ENCODE measurements around the gene SLC25A2.

The SLC25A2 gene

DNA sequence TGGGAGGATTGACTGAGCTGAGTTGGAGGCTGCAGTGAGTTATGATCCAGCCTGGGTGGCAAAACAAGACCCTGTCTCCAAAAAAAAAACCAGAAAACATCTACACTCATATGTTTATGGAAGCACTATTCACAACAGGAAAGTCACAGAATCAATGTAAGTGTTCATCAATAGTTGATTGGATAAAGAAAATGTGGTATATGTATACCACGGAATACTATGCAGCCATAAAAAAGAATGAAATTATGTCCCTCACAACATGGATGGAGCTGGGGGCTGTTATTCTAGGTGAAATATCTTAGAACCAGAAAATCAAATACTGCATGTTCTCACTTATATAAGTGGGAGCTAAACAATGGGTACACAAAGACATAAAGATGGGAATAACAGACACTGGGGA, 2.8 kb upstream of the SLC25A2 start:
- DNase-seq: no peak

DNA sequence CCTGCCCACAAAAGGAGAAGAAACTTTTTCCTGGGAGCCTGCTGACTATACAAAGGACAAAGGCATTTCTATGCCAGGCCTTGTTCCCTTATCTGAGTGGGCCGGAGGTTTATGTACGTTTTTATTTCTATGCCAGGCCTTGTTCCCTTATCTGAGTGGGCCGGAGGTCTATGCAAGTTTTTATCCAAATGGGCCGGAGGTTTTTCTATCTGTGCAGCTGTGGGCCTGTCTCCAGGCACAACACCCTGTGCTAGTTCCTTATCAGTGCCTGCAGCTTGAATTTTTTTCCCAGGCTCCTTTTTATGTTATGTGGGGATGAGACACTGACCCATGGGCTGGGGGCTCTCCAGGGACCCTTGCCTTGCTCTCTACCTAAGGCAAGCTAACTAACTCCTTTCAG, 5.5 kb downstream of the SLC25A2 start:
- no peak for DNase-seq

DNA sequence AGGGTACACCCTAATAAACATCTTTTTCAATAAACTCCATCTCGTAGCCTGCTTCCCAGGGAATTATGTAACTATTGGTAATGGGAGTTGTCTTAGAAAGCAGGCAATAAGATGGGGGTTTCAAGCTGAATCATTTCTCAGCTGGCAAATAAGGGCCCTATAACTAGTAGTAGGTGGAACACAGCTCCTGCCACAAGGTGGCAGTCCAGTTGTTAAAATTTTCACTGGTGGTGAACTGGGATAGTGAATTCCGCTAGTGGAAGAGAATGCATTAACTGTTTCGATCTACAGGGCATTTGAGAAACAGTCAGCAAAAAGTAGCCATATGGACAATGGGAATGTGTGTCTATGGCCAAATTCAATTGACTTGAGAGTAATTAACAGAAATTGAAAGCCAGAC, 30.9 kb downstream of the SLC25A2 start:
- DNase-seq: no peak

DNA sequence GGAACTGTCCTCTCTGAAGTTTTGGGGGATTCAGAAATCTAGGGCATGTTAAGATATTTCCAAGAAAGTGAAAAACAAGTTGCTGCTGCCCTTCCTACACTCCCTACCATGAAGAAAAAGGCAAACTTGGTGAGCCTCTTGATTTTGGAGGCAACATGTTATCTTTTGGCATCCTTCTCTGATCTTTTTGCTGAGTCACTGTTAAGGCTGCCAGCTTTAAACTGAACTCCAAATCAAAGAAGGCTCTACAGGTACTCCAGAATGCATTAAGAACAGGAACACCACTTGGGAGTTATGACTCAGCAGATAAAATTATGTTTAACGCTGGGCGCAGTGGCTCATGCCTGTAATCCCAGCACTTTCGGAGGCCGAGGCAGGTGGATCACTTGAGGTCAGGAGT, 34.7 kb downstream of the SLC25A2 start:
- DNase-seq: no peak

DNA sequence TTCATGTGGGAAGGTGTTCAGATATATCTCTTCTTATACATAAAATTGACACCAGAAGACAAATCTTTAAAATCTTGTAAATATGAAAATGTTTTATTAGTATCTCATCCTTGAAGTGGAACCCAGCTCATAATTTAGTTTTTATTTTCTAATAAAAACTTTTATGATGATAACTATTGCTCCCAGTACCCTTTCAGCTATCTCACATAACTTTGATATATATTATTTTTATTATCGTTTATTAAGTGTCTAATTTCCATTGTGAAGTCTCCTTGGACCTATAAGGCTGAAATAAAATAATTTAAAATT, 42.7 kb downstream of the SLC25A2 start:
- no peak for DNase-seq

DNA sequence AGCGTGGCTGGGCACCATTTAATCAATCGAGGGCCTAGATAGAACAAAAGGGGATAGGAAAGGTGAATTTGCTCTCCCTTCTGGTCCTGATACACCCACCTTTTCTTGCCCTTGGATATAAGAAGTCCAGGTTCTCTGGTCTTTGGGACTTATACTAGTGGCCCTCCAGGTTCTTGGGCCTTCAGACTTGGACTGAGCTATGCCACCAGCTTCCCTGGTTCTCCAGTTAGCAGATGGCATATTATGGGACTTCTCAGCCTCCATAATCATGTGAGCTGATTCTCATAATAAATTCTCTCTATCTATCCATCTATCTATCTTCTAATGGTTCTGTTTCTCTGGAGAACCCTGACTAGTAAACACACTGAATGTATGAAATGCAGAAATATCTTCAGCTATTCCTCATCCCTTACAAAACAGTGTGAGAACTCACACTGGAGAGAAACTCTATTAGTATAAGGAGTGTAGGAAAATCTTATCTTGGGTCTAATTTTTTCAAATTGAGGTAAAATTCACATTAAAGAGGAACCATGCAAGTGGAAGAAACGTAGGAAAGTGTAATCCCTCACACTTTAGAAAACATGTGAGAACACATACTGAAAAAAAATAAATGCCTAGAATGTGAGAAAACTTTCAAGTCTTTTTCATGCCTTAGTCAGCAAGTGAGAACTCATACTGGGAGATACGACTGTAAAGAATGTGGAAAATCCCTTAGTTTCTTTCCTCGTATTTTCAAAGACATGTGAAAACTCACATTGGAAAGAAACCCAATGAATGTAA, 43.2 kb downstream of the SLC25A2 start:
- no peak for DNase-seq

DNA sequence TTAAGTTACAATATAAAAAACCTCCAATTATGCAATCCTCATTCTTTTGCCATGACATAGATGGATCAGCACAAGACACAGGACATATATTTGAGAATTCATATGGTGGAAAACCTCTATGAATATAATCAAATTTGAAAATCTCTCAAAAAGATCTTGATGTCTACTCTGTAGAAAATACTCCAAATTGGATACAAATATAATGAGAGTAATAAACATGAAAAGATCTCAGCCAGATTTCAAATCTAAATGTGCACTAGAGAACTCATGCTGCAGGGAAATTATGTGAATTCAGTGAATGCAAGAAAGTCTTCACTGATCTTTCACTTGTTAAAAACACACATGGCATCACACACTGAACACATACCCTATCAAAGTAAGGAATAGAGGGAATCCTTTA, 44.9 kb downstream of the SLC25A2 start:
- no peak for DNase-seq

DNA sequence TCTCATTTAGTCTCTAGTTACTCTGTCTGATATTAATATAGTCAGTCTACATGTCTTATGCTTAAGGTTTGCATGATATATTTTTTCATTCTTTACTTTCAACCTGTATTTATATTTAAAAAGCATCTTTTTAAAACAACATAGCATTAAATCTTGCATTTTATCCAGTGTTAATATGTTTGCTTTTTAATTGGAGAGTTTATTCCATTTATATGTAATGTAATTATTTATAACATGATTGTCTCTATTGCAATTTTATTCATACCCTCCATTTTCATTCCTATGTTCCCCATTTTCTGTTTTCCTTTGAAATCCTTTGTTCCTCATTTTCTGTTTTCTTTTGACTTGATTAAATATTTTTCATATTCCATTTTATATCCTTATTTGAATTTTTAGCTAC, 45.4 kb downstream of the SLC25A2 start:
- DNase-seq: no peak
